Measurements from ENCODE around the gene CSNK2A2. TPM values are rescaled to one million over a fixed set of nuclear protein-coding genes. Genes with fewer than 3 reads are reported as not detected.

Gene CSNK2A2
- total RNA-seq, 1 donor from 2014 or later, result 96.2 TPM

DNA sequence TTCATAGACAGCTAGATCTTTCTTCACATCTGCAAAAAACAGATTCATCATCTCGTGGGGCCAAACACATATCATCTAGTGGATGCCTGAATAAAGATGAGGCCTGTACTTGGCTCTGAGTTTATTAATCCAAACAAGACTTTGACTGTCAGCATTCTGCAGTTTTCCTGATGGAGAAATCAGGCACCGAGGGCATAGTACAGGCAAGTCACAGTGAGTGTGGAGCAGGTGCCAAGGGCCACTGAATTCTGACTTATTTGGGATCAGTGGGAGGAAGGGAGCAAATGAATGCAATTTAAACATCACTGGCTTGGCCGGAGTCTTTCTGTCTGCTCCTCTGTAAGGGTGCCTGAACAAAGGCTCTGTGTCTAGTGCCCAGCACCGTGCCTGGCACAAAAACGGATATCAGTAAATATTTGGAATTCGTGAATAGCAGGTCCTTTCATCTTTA, 69.7 kb downstream of the CSNK2A2 start:
- Histone ChIP-seq H3K4me3 (ENCODE audit: insufficient read depth, low read depth, low read length) (peak overlapping the region; percentile 96), H3K36me3 (ENCODE audit: insufficient read depth, low read length) (no peaks in the 10 kb centered on the region), H3K9ac (ENCODE audit: low read length) (peak overlapping the region; percentile 95), H3K4me1 (ENCODE audit: insufficient read depth, low read length) (peaks cover 17% of the 10 kb centered on the region), H3K27ac (ENCODE audit: low read depth, low read length) (peak overlapping the region; percentile 91), H2AFZ (ENCODE audit: low read depth, low read length) (peak overlapping the region; percentile 37), H3K4me2 (ENCODE audit: low read length) (peak overlapping the region; percentile 89), H4K20me1 (ENCODE audit: insufficient read depth, low read length) (peaks cover 48% of the 10 kb centered on the region), H3K79me2 (ENCODE audit: insufficient read depth, low read length) (peaks cover 57% of the 10 kb centered on the region), H3K27me3 (ENCODE audit: insufficient read depth, low read length) (no peaks in the 10 kb centered on the region), H3K9me3 (ENCODE audit: insufficient read depth, low read depth, low read length) (no peaks in the 10 kb centered on the region)
- FAIRE-seq, result no peak
- no peak for DNase-seq (ENCODE audit: low read depth)
- no peaks in the 10 kb centered on the region for H3K27me3 Mint-ChIP-seq (ENCODE audit: low read depth, unreplicated experiment)
- H3K4me1 Mint-ChIP-seq (ENCODE audit: low read depth, unreplicated experiment), result peaks cover 28% of the 10 kb centered on the region
- peak overlapping the region; percentile 89 for H3K4me3 Mint-ChIP-seq (ENCODE audit: unreplicated experiment)
- H3K9me3 Mint-ChIP-seq (ENCODE audit: unreplicated experiment), result peaks cover 5% of the 10 kb centered on the region
- no peaks in the 10 kb centered on the region for H3K36me3 Mint-ChIP-seq (ENCODE audit: low read depth, unreplicated experiment)
- H3K27ac Mint-ChIP-seq (ENCODE audit: unreplicated experiment), result peak overlapping the region; percentile 44
- no peak for TF ChIP-seq EZH2 (IDR thresholded peaks at IDR 0.05; ENCODE audit: insufficient read depth, low read length)
- TF ChIP-seq, protein P1, sequence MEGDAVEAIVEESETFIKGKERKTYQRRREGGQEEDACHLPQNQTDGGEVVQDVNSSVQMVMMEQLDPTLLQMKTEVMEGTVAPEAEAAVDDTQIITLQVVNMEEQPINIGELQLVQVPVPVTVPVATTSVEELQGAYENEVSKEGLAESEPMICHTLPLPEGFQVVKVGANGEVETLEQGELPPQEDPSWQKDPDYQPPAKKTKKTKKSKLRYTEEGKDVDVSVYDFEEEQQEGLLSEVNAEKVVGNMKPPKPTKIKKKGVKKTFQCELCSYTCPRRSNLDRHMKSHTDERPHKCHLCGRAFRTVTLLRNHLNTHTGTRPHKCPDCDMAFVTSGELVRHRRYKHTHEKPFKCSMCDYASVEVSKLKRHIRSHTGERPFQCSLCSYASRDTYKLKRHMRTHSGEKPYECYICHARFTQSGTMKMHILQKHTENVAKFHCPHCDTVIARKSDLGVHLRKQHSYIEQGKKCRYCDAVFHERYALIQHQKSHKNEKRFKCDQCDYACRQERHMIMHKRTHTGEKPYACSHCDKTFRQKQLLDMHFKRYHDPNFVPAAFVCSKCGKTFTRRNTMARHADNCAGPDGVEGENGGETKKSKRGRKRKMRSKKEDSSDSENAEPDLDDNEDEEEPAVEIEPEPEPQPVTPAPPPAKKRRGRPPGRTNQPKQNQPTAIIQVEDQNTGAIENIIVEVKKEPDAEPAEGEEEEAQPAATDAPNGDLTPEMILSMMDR (IDR thresholded peaks at IDR 0.05; ENCODE audit: insufficient read depth, low read depth, low read length), result no peak

DNA sequence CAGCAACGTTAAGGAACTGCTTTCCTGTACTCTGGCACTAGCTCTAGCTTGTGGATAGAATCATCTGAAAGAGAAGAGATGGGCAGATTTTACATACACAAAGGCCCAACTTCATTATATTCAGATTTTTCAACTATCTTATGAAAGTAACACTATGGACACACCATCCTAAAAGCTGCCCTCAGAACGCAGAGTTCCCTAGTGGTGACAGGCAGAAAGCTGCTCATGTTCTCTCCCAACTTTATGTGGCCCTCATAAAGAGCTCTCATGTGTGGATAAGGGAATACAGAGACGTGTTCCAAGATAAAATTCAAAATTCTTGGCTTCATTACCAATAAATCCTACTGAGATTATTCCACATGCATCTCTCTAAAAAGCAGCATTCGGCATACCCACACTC, 70.3 kb downstream of the CSNK2A2 start:
- H3K4me3 Mint-ChIP-seq (ENCODE audit: unreplicated experiment), result peak overlapping the region; percentile 89
- no peak overlapping the region for H3K27ac Mint-ChIP-seq (ENCODE audit: unreplicated experiment)
- DNase-seq (ENCODE audit: low read depth) (no peak), FAIRE-seq (no peak)
- peaks cover 28% of the 10 kb centered on the region for H3K4me1 Mint-ChIP-seq (ENCODE audit: low read depth, unreplicated experiment)
- H3K36me3 ChIP-seq (ENCODE audit: insufficient read depth, low read length), result no peaks in the 10 kb centered on the region
- TF ChIP-seq, protein P1 (IDR thresholded peaks at IDR 0.05; ENCODE audit: insufficient read depth, low read depth, low read length), result peak; percentile 35
- TF ChIP-seq EZH2 (IDR thresholded peaks at IDR 0.05; ENCODE audit: insufficient read depth, low read length), result no peak
- no peaks in the 10 kb centered on the region for H3K36me3 Mint-ChIP-seq (ENCODE audit: low read depth, unreplicated experiment)
- peaks cover 17% of the 10 kb centered on the region for H3K4me1 ChIP-seq (ENCODE audit: insufficient read depth, low read length)
- H4K20me1 ChIP-seq (ENCODE audit: insufficient read depth, low read length), result peaks cover 52% of the 10 kb centered on the region
- H3K4me2 ChIP-seq (ENCODE audit: low read length), result peak overlapping the region; percentile 89
- no peaks in the 10 kb centered on the region for H3K9me3 ChIP-seq (ENCODE audit: insufficient read depth, low read depth, low read length)
- peak overlapping the region; percentile 60 for H3K27ac ChIP-seq (ENCODE audit: low read depth, low read length)
- no peaks in the 10 kb centered on the region for H3K27me3 ChIP-seq (ENCODE audit: insufficient read depth, low read length)
- H3K9me3 Mint-ChIP-seq (ENCODE audit: unreplicated experiment), result peaks cover 5% of the 10 kb centered on the region
- H3K79me2 ChIP-seq (ENCODE audit: insufficient read depth, low read length), result peaks cover 59% of the 10 kb centered on the region
- peak overlapping the region; percentile 96 for H3K4me3 ChIP-seq (ENCODE audit: insufficient read depth, low read depth, low read length)
- H3K9ac ChIP-seq (ENCODE audit: low read length), result peak overlapping the region; percentile 95
- H3K27me3 Mint-ChIP-seq (ENCODE audit: low read depth, unreplicated experiment), result no peaks in the 10 kb centered on the region
- no peak overlapping the region for H2AFZ ChIP-seq (ENCODE audit: low read depth, low read length)

DNA sequence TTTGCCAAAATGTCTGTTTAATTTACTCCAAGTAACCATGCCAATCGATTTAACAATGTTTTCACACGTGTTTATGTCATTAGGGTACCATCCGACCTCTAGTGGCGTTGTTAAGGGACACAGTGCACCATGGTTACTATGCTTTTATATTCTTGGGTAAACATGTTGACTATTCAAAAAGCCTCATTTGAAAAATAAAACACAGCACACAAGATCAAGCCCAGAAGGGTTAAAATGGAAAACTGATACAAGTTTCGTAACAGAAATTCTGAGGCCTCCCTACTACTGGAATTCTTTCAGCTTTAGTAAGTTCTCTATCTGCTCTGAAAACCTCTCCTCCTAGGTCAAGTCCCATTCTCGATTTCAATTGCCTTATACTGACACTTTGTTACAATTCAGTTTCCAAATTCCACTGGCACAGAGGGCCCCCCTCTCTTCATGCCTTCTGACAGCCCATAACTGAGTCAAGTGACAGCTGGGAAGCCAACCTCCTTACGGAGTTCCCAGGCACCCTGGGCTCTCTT, 70.8 kb downstream of the CSNK2A2 start:
- no peaks in the 10 kb centered on the region for H3K36me3 ChIP-seq (ENCODE audit: insufficient read depth, low read length)
- Mint-ChIP-seq H3K27ac (ENCODE audit: unreplicated experiment) (no peak overlapping the region), H3K36me3 (ENCODE audit: low read depth, unreplicated experiment) (no peaks in the 10 kb centered on the region), H3K4me1 (ENCODE audit: low read depth, unreplicated experiment) (peaks cover 28% of the 10 kb centered on the region), H3K4me3 (ENCODE audit: unreplicated experiment) (peak overlapping the region; percentile 89), H3K9me3 (ENCODE audit: unreplicated experiment) (peaks cover 5% of the 10 kb centered on the region), H3K27me3 (ENCODE audit: low read depth, unreplicated experiment) (no peaks in the 10 kb centered on the region)
- FAIRE-seq (no peak), DNase-seq (ENCODE audit: low read depth) (peak; percentile 39)
- H3K9me3 ChIP-seq (ENCODE audit: insufficient read depth, low read depth, low read length), result no peaks in the 10 kb centered on the region
- H3K4me2 ChIP-seq (ENCODE audit: low read length), result peak overlapping the region; percentile 89
- peak overlapping the region; percentile 95 for H3K9ac ChIP-seq (ENCODE audit: low read length)
- H3K79me2 ChIP-seq (ENCODE audit: insufficient read depth, low read length), result peaks cover 62% of the 10 kb centered on the region
- no peaks in the 10 kb centered on the region for H3K27me3 ChIP-seq (ENCODE audit: insufficient read depth, low read length)
- TF ChIP-seq EZH2 (IDR thresholded peaks at IDR 0.05; ENCODE audit: insufficient read depth, low read length), result no peak
- TF ChIP-seq, protein P1 (IDR thresholded peaks at IDR 0.05; ENCODE audit: insufficient read depth, low read depth, low read length), result peak; percentile 38
- H3K27ac ChIP-seq (ENCODE audit: low read depth, low read length), result peak overlapping the region; percentile 60
- H3K4me3 ChIP-seq (ENCODE audit: insufficient read depth, low read depth, low read length), result peak overlapping the region; percentile 96
- H4K20me1 ChIP-seq (ENCODE audit: insufficient read depth, low read length), result peaks cover 57% of the 10 kb centered on the region
- no peak overlapping the region for H2AFZ ChIP-seq (ENCODE audit: low read depth, low read length)
- peaks cover 18% of the 10 kb centered on the region for H3K4me1 ChIP-seq (ENCODE audit: insufficient read depth, low read length)

All from astrocyte (in vitro differentiated cells and primary cell).